H1 (cell line): ENCODE results near the gene SPATA19. TPM values are rescaled to one million over a fixed set of nuclear protein-coding genes. Genes with fewer than 3 reads are reported as not detected.
A peak's percentile ranks its signal among the peaks of the same experiment; 100 is the strongest.

Experiments
- CTCF ChIA-PET: fragments of 300-600 bp; sonication (Branson Sonifier 250); formaldehyde crosslinking; loops from one replicate; lab custom pipeline; 2021; ENCODE audit not compliant: partially characterized antibody; lab: Charles Lee
- POLR2A ChIA-PET: fragments of 300-600 bp; sonication (Branson Sonifier 250); formaldehyde crosslinking; loops from one replicate; lab custom pipeline; 2021; ENCODE audit warnings: inconsistent platforms; ENCODE audit not compliant: partially characterized antibody; lab: Charles Lee
- DNase-seq, 2 experiments: peaks; one replicate each; pipeline versions ENCODE4 v3.0.0 to v3.0.0-alpha.2; 2010 to 2022; ENCODE audit warnings: low spot score in 2 of 2, low read depth in 1 of 2, mixed read lengths in 1 of 2
- FAIRE-seq: peaks from 2 replicates; lab custom pipeline; 2011; peaks lifted over from hg19 to GRCh38; lab: Jason Lieb, UNC
- H2AFZ ChIP-seq: 2 replicates; pipeline ENCODE4 v1.8.1; 2012; ENCODE audit warnings: low read length, inconsistent platforms
- H2AK5ac ChIP-seq: 2 replicates; pipeline ENCODE4 v1.6.1; 2013; ENCODE audit warnings: low read depth, low read length
- H2BK120ac ChIP-seq: replicated peaks from 2 replicates; pipeline ENCODE3; 2013; ENCODE audit warnings: low read depth, low read length, inconsistent platforms
- H2BK12ac ChIP-seq: 2 replicates; pipeline ENCODE4 v1.6.1; 2013; ENCODE audit warnings: low read depth, low read length
- H2BK15ac ChIP-seq: 2 replicates; pipeline ENCODE4 v1.6.1; 2013; ENCODE audit warnings: low read length
- H2BK20ac ChIP-seq: 2 replicates; pipeline ENCODE4 v1.6.1; 2013; ENCODE audit warnings: low read length
- H2BK5ac ChIP-seq: 2 replicates; pipeline ENCODE4 v1.6.1; 2013; ENCODE audit warnings: low read depth, low read length
- H3K14ac ChIP-seq: 2 replicates; pipeline ENCODE4 v1.6.1; 2013; ENCODE audit warnings: inconsistent platforms; ENCODE audit not compliant: insufficient read length
- H3K18ac ChIP-seq: 2 replicates; pipeline ENCODE4 v1.6.1; 2013; ENCODE audit warnings: low read length; ENCODE audit errors: extremely low read depth
- H3K23ac ChIP-seq: 2 replicates; pipeline ENCODE4 v1.6.1; 2013; ENCODE audit warnings: inconsistent platforms; ENCODE audit not compliant: insufficient read length
- H3K23me2 ChIP-seq: 2 replicates; pipeline ENCODE4 v1.6.1; 2013; ENCODE audit warnings: low read depth, low read length
- H3K27ac ChIP-seq: 2 replicates; pipeline ENCODE4 v1.6.1; 2011; ENCODE audit warnings: low read depth, low read length, inconsistent platforms
- H3K27me3 ChIP-seq, 4 experiments: replicated peaks in 1 of 4; 1 replicate in 1 of 4; 2 replicates in 3 of 4; pipeline versions ENCODE4 v1.6.1 to v1.8.1; 2011 to 2013; ENCODE audit warnings: low read length in 3 of 4, mild to moderate bottlenecking in 3 of 4, inconsistent platforms in 2 of 4, mixed read lengths in 2 of 4, moderate library complexity in 1 of 4; ENCODE audit not compliant: control insufficient read depth in 3 of 4, insufficient read depth in 3 of 4; ENCODE audit errors: extremely low read depth in 1 of 4
- H3K36me3 ChIP-seq, 4 experiments: 2 replicates each; pipeline versions ENCODE4 v1.6.1 to v1.8.1; 2011 to 2013; ENCODE audit warnings: mild to moderate bottlenecking in 4 of 4, low read length in 3 of 4, moderate library complexity in 2 of 4, control low read depth in 1 of 4, inconsistent platforms in 1 of 4; ENCODE audit not compliant: insufficient read depth in 4 of 4, control insufficient read depth in 2 of 4
- H3K4ac ChIP-seq: replicated peaks from 2 replicates; pipeline ENCODE3; 2013; ENCODE audit warnings: low read length, low read depth, mixed read lengths, inconsistent platforms; ENCODE audit not compliant: insufficient read length
- H3K4me1 ChIP-seq, 4 experiments: replicated peaks in 1 of 4; 1 replicate in 1 of 4; 2 replicates in 3 of 4; pipeline versions ENCODE4 v1.6.1 to v1.8.1; 2011 to 2013; ENCODE audit warnings: low read length in 3 of 4, inconsistent platforms in 2 of 4, mixed read lengths in 1 of 4; ENCODE audit not compliant: insufficient read depth in 4 of 4, control insufficient read depth in 3 of 4
- H3K4me2 ChIP-seq, 2 experiments: 2 replicates each; pipeline versions ENCODE4 v1.6.1 to v1.8.1; 2011 to 2013; ENCODE audit warnings: low read depth in 2 of 2, low read length in 2 of 2, control low read depth in 1 of 2, inconsistent platforms in 1 of 2, mild to moderate bottlenecking in 1 of 2; ENCODE audit not compliant: insufficient read depth in 1 of 2
- H3K4me3 ChIP-seq, 4 experiments: fragments of 200-600, 300-600 bp in 1 of 4; sonication (generic), shearing (Covaris generic), sonication (Bioruptor Twin) in 1 of 4; 2 replicates each; pipeline versions ENCODE4 v1.5.1 to v1.8.1; 2011 to 2016; ENCODE audit warnings: low read length in 4 of 4, low read depth in 3 of 4, control low read depth in 2 of 4, inconsistent platforms in 2 of 4, mild to moderate bottlenecking in 2 of 4, mixed read lengths in 1 of 4, moderate library complexity in 1 of 4; ENCODE audit not compliant: insufficient read depth in 2 of 4; ENCODE audit errors: extremely low read depth in 1 of 4
- H3K56ac ChIP-seq: replicated peaks from 2 replicates; pipeline ENCODE3; 2013; ENCODE audit warnings: low read depth, mild to moderate bottlenecking, mixed read lengths, low read length, inconsistent platforms; ENCODE audit not compliant: insufficient read length
- H3K79me1 ChIP-seq: 2 replicates; pipeline ENCODE4 v1.6.1; 2013; ENCODE audit warnings: low read depth, low read length, control low read depth
- H3K79me2 ChIP-seq, 2 experiments: 2 replicates each; pipeline versions ENCODE4 v1.6.1 to v1.8.1; 2012 to 2013; ENCODE audit warnings: low read length in 2 of 2, mild to moderate bottlenecking in 2 of 2, inconsistent platforms in 1 of 2; ENCODE audit not compliant: insufficient read depth in 2 of 2, control insufficient read depth in 1 of 2
- H3K9ac ChIP-seq, 4 experiments: replicated peaks in 1 of 4; 1 replicate in 1 of 4; 2 replicates in 3 of 4; pipeline versions ENCODE4 v1.6.1 to v1.8.1; 2011 to 2013; ENCODE audit warnings: low read depth in 3 of 4, low read length in 3 of 4, control low read depth in 2 of 4, mild to moderate bottlenecking in 2 of 4, moderate library complexity in 2 of 4, inconsistent platforms in 1 of 4; ENCODE audit errors: extremely low read depth in 1 of 4
- H3K9me3 ChIP-seq, 2 experiments: 2 replicates each; pipeline versions ENCODE4 v1.6.1 to v1.8.1; 2012 to 2013; ENCODE audit warnings: mild to moderate bottlenecking in 2 of 2, moderate library complexity in 2 of 2, control low read depth in 1 of 2, inconsistent platforms in 1 of 2, low read depth in 1 of 2, low read length in 1 of 2, mixed read lengths in 1 of 2; ENCODE audit not compliant: insufficient read depth in 2 of 2
- H4K20me1 ChIP-seq, 2 experiments: replicated peaks in 1 of 2; 2 replicates each; pipeline versions ENCODE3 to v1.8.1; 2011 to 2013; ENCODE audit warnings: inconsistent platforms in 2 of 2, low read length in 2 of 2, mild to moderate bottlenecking in 1 of 2; ENCODE audit not compliant: insufficient read depth in 2 of 2, control insufficient read depth in 1 of 2
- H4K5ac ChIP-seq: 2 replicates; pipeline ENCODE4 v1.6.1; 2013; ENCODE audit warnings: low read length, low read depth, mixed read lengths, inconsistent platforms; ENCODE audit not compliant: insufficient read length
- H4K8ac ChIP-seq: 2 replicates; pipeline ENCODE4 v1.8.0; 2013; ENCODE audit warnings: mild to moderate bottlenecking, moderate library complexity, low read length, inconsistent platforms; ENCODE audit not compliant: insufficient read depth; ENCODE audit errors: extremely low read depth
- H4K91ac ChIP-seq: replicated peaks from 2 replicates; pipeline ENCODE3; 2013; ENCODE audit warnings: low read length, mixed read lengths, inconsistent platforms; ENCODE audit not compliant: insufficient read length
- CBX5 ChIP-seq: fragments of 300-800, 300-1000 bp; sonication (generic); IDR thresholded peaks from 2 replicates; pipeline ENCODE4 v1.7.1; 2016; ENCODE audit warnings: antibody characterized with exemption, low read length, low read depth
- EP300 ChIP-seq, 2 experiments: IDR thresholded peaks; 1 replicate in 1 of 2; 2 replicates in 1 of 2; pipeline ENCODE4 v1.6.1; 2011 to 2012; ENCODE audit warnings: low read depth in 2 of 2, low read length in 2 of 2, mild to moderate bottlenecking in 2 of 2, borderline replicate concordance in 1 of 2, inconsistent platforms in 1 of 2, moderate library complexity in 1 of 2
- EZH2 ChIP-seq: fragments of 200-600 bp; sonication (generic); IDR thresholded peaks from 2 replicates; pipeline ENCODE4 v1.7.1; 2012; ENCODE audit warnings: low read depth, mild to moderate bottlenecking, moderate library complexity, low read length, inconsistent platforms; ENCODE audit not compliant: severe bottlenecking
- FOSL1 ChIP-seq: IDR thresholded peaks from 2 replicates; pipeline ENCODE4 v1.6.1; 2011; ENCODE audit warnings: mild to moderate bottlenecking, low read depth, low read length, moderate library complexity; ENCODE audit not compliant: insufficient read depth
- GABPA ChIP-seq: IDR thresholded peaks from 2 replicates; pipeline ENCODE4 v1.6.1; 2011; ENCODE audit warnings: mild to moderate bottlenecking, low read length, moderate library complexity, borderline replicate concordance; ENCODE audit not compliant: insufficient read depth
- JUN ChIP-seq: IDR thresholded peaks from 2 replicates; pipeline ENCODE4 v1.6.1; 2011; ENCODE audit warnings: low read depth, mild to moderate bottlenecking, improper control_type of control experiment, low read length
- KDM1A ChIP-seq: fragments of 200-600, 300-600 bp; sonication (generic); IDR thresholded peaks from 2 replicates; pipeline ENCODE4 v1.7.1; 2016; ENCODE audit warnings: mild to moderate bottlenecking, low read length, borderline replicate concordance
- SAP30 ChIP-seq: fragments of 300-600 bp; sonication (generic); IDR thresholded peaks from 2 replicates; pipeline ENCODE4 v1.7.1; 2012; ENCODE audit warnings: low read length, moderate library complexity, mild to moderate bottlenecking, inconsistent platforms; ENCODE audit not compliant: insufficient read depth, insufficient replicate concordance
- SIX5 ChIP-seq: IDR thresholded peaks from 2 replicates; pipeline ENCODE4 v1.6.1; 2011; ENCODE audit warnings: mild to moderate bottlenecking, low read depth, low read length
- TEAD4 ChIP-seq: IDR thresholded peaks from 2 replicates; pipeline ENCODE4 v1.6.1; 2012; ENCODE audit warnings: low read depth, low read length, inconsistent platforms, mixed read lengths
- WGBS, 2 experiments: shearing (Covaris generic) in 1 of 2; methylation state at CpG; one replicate each; pipeline versions ENCODE4 v1.1.6 to v1.1.7; 2013 to 2015; ENCODE audit warnings: low lambda C conversion rate in 2 of 2, mixed read lengths in 2 of 2, inconsistent platforms in 1 of 2, low coverage in 1 of 2, missing lambda C conversion rate in 1 of 2; ENCODE audit not compliant: insufficient replicate concordance in 2 of 2, insufficient coverage in 1 of 2, insufficient read length in 1 of 2; ENCODE audit errors: extremely low coverage in 1 of 2, missing lambda C conversion rate in 1 of 2; 5-methylcytosine and 5-hydroxymethylcytosine counted together
- polyA plus RNA-seq, 7 experiments: library from polyadenylated mRNA; depleted of rRNA in 3 of 7; stranded (reverse) in 5 of 7; unstranded in 2 of 7; fragments of >200 nt in 5 of 7; fragments of 200-250 nt in 2 of 7; gene quantifications; 1 replicate in 5 of 7; 2 replicates in 1 of 7; 4 replicates in 1 of 7; pipeline versions ENCODE4 v1.2.1 to v1.2.3, GENCODE V29; 2011 to 2013; ENCODE audit warnings: missing spikeins in 2 of 7, mixed read lengths in 2 of 7
- total RNA-seq: library from RNA; stranded (reverse); fragmentation: NEBNext Ultra II Directional; extraction: Animal tissue kit (Norgen Biotek cat#: 25700); gene quantifications from 2 replicates; pipeline ENCODE4 v1.2.1, GENCODE V29; 2021

SPATA19 gene
- total and polyA plus RNA-seq, 2 of the 8 experiments (the other 6 are each of a cell fraction or from before 2014, with no cell fraction given) = not detected

DNA sequence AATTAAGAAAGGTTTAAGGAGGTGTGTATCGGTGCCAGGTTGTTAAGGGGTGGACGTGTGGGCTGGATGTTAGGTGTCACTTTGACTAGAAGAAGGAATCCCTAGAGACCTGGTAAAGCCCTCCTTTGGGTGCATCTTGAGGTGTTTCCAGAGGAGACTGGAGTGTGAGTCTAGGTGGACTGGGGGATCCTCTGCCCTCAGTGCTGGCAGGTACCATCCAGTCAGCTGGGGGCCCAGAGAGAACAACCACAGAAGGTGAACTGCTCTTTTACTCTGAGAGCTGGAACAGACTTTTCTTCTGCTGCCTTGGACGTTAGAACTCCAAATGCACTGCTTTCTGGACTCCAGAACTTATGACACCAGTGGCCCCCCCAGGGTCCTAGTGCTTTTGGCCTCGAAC lies 44.0 kb downstream of the SPATA19 start:
- Histone ChIP-seq H3K4ac (no peak overlapping the region), H3K79me1 (no peaks in the 10 kb centered on the region), H2AFZ (no peak overlapping the region), H4K20me1 (no peaks in the 10 kb centered on the region), H3K14ac (no peak overlapping the region), H3K56ac (no peak overlapping the region), H4K8ac (no peak overlapping the region), H3K4me3 (no peak overlapping the region), H2BK12ac (no peak overlapping the region), H4K5ac (no peak overlapping the region), H3K79me2 (no peaks in the 10 kb centered on the region), H2AK5ac (no peak overlapping the region), H3K27ac (no peak overlapping the region), H3K4me1 (peaks cover 0 to 3% (median 0%) of the 10 kb centered on the region in 4 experiments; a peak in 1 of 7 replicates), H2BK120ac (no peak overlapping the region), H4K91ac (no peak overlapping the region), H3K9me3 (no peaks in the 10 kb centered on the region), H3K27me3 (no peaks in the 10 kb centered on the region), H3K9ac (no peak overlapping the region), H3K18ac (no peak overlapping the region), H3K4me2 (no peak overlapping the region), H2BK5ac (no peak overlapping the region), H2BK20ac (no peak overlapping the region), H3K36me3 (no peaks in the 10 kb centered on the region), H3K23ac (no peak overlapping the region), H3K23me2 (no peaks in the 10 kb centered on the region), H2BK15ac (no peak overlapping the region)
- FAIRE-seq (no peak), DNase-seq (peak in 1 of 2 experiments; percentile 20)
- WGBS, 2 experiments = 85% methylated on average over 4 of the region's 4 CpGs; no CpG with 5 or more reads in 1 of the 2 experiments
- POLR2A ChIA-PET = no interaction called here
- CTCF ChIA-PET = no interaction called here
- TF ChIP-seq EZH2 (no peak), GABPA (no peak), FOSL1 (no peak), TEAD4 (no peak), SIX5 (no peak), JUN (no peak), SAP30 (no peak), EP300 (IDR thresholded peaks at IDR 0.05; ENCODE audit: borderline replicate concordance in 1 of 2, low read depth in 2 of 2, low read length in 2 of 2) (no peak), CBX5 (no peak), KDM1A (no peak)
